GM18505 (cell line): ENCODE data around the gene TPK1.

Experiments used
- ATAC-seq: cut with Tn5 transposase; IDR thresholded peaks from one replicate; pipeline ENCODE4 v1.9.1; 2021; ENCODE audit not compliant: unreplicated experiment
- POLR2A ChIP-seq: IDR thresholded peaks from 4 replicates; pipeline ENCODE4 v1.6.1; 2011; ENCODE audit warnings: borderline replicate concordance; ENCODE audit not compliant: insufficient read depth, insufficient read length; ENCODE audit errors: extremely low read depth

Gene TPK1

DNA sequence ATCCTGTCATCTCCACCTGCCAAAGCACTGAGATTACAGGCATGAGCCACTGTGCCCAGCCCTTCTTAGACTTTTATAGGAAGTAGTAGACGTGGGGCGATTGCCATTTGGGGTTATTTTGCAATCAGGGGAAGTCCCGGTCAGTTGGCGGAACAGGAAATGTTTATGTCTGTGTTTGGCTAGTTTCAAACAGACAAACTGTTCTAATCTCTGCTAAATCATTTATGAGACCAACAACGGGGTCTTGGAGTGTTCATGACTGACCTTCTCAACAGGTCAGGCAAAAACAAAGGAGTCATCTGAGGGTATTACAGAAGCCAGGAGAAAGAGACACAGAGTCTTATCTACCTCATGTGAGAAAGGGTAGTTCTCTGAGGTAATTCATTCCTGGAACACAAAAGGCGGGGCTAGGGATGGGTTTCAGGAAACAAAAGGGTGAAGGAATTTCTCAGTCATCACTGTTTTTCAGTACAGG, 6.6 kb upstream of the TPK1 start:
- peak; percentile 82 for ATAC-seq
- no peak for TF ChIP-seq POLR2A

DNA sequence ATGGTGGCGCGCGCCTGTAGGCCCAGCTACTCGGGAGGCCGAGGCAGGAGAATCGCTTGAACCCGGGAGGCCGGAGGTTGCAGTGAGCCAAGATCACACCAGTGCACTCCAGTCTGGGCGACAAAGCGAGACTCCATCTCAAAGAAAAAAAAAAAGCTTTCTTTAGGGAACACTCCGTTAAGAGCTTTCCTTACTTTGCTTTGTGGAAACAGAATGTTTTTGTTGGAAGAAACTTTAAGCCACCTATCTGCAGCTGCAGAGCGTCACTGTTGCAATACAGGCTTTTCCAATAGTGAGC, 641 bp upstream of the TPK1 start:
- TF ChIP-seq POLR2A, result no peak
- no peak for ATAC-seq

DNA sequence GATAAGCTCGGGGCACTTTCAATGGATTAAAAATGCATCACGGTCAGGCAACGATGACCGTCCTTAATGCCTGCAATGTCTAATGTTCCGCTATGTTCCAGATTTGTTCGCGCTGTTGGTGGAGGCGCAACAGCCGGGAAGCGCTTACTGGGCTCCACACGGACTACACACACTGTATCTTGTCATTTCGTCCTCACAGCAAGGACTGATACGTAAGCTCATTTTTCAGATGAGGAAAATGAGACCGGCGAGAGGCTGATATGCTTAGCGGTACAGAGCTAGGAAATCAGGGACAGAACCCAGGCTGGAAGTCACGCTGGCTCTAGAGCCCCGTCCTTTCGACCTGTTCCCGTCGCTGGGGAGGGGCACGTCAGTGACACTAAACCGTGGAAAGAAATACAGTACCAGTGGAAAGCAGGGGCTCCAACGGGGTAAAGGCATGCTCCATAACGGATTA, 670 bp downstream of the TPK1 start:
- ATAC-seq, result peak; percentile 33
- TF ChIP-seq POLR2A, result no peak

DNA sequence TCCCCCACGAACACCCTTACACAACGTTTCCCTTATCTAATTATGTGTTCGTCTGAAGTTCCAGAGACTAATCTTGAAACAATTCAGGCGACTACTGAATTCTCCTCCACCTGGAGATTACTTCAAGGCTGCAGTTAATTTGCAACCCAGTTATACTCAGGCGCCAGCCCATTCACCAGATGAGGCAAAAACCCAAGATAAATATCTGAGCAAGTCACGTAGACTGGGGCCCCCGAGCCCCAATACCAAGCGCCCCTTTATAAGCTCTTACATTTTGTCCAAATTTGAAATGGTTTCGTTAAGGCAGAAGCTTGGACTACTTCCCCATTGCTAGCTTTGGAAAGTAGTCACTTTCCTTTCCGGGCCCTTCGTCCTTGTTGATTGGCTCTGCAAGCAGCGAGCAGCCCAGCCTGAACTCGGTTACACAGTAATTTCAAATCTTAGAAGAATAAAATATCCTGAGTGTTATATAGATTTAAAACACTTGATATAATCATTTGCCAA, 1.2 kb downstream of the TPK1 start:
- no peak for TF ChIP-seq POLR2A
- peak; percentile 19 for ATAC-seq

DNA sequence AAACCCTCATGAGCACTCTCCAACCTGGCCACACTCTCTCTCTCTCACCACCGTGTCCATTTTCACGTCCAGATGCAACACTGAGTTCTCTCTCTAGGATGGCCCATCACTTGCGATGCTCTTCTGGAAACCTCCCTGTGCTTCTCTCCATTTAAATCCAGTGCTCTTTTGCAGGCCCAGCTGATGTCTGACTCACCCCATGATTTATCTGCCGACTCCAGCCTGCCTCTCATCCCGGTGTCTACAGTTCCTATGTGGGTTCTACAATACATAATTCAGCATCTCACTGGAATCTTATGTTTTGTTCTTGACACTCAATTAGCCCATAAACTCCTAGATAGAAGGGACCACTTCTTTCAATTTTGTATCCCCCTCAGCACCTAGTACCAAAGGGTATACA, 5.0 kb downstream of the TPK1 start:
- no peak for TF ChIP-seq POLR2A
- ATAC-seq, result no peak

DNA sequence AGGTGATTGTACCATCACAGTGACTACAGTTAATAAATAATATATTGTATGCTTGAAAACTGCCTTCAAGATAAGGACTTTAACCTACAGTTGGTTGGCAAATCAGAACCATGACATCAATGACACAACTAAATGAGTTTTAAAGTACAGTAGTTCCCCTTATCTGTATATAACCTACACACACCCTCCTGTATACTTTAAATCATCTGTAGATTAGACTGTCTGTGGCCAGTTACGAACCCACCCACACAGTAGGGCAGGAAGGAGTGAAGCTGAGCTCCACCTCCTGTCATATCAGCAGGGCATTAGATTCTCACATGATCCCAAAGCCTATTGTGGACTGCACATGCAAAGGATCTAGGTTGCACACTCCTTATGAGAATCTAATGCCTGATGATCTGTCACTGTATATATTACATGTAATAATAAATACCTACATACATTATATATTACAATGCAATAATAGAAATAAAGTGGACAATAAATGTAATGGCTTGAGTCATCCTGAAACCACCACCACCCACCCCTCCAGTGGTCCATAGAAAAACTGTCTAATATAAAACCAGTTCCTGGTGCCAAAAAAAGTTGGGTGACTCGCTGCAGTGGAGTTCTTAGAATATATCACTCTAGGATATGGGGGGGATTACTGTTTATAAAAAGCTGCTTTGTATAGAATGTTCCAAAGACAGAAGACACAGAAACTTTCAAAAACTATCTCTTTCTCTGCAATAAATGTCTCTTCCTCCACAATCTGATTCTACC, 5.6 kb downstream of the TPK1 start:
- no peak for ATAC-seq
- TF ChIP-seq POLR2A, result no peak

DNA sequence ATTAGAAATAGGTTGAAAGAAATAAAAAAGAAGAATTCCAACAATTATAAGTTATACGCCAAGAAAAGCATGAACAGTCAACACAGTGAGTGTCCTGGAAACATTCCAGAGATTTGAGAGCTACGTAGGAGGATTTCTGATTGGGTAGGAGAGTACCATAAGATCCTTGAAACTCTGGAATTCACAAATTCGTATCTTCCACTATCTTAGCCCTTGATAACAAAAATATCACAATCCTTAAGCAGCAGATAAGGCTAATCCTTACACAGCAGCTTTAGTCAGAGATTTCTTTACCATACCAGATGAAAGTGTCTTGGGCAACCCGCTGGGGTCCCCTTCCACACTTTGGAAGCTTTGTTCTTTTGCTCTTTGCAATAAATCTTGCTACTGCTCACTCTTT, 8.2 kb downstream of the TPK1 start:
- TF ChIP-seq POLR2A, result no peak
- ATAC-seq, result no peak

DNA sequence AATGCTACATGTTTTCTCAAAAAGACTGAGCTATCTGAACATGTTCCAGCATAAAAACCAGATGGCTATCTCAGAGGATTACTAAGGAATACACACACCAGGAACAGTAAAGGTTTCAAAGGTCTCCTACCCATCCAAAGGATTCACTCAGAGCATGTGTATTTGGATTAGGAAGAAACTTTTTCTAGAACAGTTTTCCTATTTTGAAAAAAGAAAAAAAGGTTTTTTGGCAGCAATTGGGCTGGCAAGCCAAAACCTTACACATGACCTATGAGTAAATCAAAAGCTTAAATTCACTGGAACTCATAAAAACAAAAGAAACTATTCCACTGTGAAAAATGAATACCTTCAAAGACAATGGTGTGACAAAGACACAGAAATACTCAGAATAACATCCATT, 9.6 kb downstream of the TPK1 start:
- ATAC-seq, result no peak

DNA sequence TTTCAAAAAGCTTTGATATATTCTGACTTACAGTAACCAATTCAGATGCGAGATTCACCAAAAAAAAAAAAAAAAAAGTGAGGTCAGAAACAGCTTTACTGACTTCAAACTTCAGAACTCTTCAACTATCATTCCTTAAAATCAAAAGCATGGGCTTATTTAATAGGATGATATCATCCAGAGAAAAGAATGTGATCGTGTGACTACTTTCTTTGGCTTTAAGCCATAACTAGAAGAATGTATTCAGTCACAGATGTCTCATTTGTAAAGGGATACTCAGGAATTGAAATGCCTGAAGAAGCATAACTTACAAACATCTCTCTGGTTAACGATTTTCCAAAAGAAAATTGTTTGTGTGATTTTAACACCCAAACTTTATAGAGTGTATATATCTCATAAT, 11.5 kb downstream of the TPK1 start:
- TF ChIP-seq POLR2A, result no peak
- no peak for ATAC-seq

More for the DNA sequence above, 9.6 kb downstream of the TPK1 start:
- no peak for TF ChIP-seq POLR2A

DNA sequence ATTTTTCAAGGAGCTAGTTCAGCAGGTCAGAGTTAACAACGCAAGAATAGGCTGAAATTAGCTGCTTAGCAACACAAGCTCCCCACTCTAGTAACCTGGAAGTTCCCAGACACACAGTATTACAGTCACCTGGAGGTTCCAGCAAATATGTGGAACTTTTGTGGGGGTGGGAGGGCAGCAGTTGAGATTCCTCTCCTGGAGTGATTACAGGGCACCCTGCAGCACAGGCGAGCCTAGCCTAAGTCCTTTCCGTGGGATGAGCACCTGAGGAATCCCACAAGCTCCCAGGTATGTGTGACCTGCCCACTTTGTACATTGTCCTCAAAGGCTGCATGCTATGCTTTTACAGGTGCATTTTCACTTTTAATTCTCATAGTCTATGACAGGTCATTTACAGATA, 13.6 kb downstream of the TPK1 start:
- no peak for ATAC-seq
- TF ChIP-seq POLR2A, result no peak

DNA sequence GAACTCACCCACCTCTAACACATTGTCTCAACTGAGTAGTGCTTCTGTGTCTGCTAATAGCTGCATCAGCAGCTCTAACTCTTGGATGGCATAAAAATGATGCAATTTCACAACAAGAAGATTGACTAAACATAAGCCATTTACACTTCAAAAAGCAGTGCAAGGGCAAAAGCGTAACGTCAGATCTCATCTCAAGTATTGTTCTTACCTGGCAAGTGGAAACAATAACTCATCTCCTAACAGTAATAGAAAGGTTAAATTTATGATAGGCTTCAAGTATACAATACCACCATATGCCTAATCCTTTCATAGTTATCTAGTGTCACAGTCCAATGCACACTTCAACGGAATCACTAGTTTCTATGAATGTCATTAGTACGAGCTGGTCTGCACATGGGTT, 14.8 kb downstream of the TPK1 start:
- ATAC-seq, result peak; percentile 44
- TF ChIP-seq POLR2A, result no peak

DNA sequence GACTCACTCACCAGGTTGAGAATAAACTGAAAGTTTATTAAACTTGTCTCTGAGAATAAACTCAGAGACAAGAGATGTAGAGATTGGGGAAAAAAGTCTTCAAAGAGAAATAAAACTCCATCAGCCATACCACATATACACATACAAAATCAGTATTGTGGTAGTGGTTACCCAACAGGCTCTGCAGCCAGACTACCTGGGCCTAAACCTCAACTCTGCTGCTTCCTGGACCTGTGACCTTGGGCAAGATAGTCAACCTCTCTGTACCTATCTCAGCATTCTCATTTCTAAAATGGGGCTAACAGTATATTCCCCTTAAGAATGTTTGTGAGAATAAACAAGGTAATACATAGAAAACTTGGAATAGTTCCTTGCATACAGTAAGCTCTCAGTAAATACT, 15.3 kb downstream of the TPK1 start:
- no peak for ATAC-seq

DNA sequence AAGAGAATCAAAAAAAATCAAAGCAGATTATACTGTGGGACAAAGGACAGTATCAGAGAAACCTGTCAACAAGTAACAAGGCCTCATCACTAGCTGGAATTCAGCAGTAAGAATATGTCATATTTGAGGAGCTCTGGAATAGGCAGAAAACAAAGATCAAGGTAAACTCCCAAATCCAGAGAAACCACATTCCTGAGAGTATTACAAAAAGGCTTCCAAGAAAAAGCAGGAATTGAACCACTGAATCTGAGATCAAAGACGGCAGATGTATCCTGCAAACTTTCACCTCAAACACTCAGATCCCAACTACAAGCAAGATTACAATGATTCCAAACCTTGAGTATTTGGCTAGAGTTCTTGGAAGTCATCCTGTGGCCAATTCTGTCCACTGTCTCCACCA, 16.3 kb downstream of the TPK1 start:
- no peak for ATAC-seq
- no peak for TF ChIP-seq POLR2A

More for the DNA sequence above, 15.3 kb downstream of the TPK1 start:
- no peak for TF ChIP-seq POLR2A

DNA sequence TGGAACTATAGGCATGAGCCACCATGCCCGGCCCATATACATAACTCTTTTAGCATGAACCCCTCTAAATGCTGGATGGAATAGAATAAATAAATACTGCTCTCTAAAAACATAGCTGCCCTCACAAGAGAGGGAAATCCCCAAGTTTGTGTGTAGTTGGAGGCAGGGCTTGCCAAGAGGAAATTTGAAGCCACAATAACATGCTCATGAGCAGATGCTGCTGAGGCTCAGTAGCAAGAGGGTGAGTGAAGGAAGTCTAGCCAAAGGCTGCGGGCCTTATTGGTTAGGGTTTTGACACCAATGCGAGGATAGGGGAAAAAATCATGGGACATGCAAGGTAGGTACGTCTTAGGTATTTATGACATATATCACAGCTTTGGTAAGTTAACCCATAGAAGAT, 17.3 kb downstream of the TPK1 start:
- peak; percentile 70 for ATAC-seq
- TF ChIP-seq POLR2A, result no peak
